Gastroesophageal sphincter (tissue), 3 donors: Measurements from ENCODE around the gene PDXK.

Experiments
- EP300 ChIP-seq: sonication (generic); formaldehyde crosslinking; IDR thresholded peaks from one replicate; pipeline ENCODE4 v1.6.1; 2017; ENCODE audit warnings: antibody characterized with exemption, mild to moderate bottlenecking
- POLR2A ChIP-seq, 2 donors: fragments of 450-650 bp; IDR thresholded peaks; one replicate each; pipeline ENCODE4 v1.6.1; 2017; ENCODE audit warnings: antibody characterized with exemption in 2 of 2, mild to moderate bottlenecking in 2 of 2, moderate library complexity in 1 of 2
- POLR2AphosphoS5 ChIP-seq: sonication (generic); formaldehyde crosslinking; IDR thresholded peaks from one replicate; pipeline ENCODE4 v1.6.1; 2017; ENCODE audit warnings: antibody characterized with exemption
- TF ChIP-seq, protein P1 (sequence below), 4 experiments: fragments of 200-600 bp in 2 of 4; fragments of 450-650 bp in 2 of 4; sonication (generic) in 1 of 4; IDR thresholded peaks; one replicate each; pipeline ENCODE4 v1.5.1; 2017 to 2019; ENCODE audit warnings: antibody characterized with exemption in 4 of 4, mild to moderate bottlenecking in 2 of 4, moderate library complexity in 2 of 4

DNA sequence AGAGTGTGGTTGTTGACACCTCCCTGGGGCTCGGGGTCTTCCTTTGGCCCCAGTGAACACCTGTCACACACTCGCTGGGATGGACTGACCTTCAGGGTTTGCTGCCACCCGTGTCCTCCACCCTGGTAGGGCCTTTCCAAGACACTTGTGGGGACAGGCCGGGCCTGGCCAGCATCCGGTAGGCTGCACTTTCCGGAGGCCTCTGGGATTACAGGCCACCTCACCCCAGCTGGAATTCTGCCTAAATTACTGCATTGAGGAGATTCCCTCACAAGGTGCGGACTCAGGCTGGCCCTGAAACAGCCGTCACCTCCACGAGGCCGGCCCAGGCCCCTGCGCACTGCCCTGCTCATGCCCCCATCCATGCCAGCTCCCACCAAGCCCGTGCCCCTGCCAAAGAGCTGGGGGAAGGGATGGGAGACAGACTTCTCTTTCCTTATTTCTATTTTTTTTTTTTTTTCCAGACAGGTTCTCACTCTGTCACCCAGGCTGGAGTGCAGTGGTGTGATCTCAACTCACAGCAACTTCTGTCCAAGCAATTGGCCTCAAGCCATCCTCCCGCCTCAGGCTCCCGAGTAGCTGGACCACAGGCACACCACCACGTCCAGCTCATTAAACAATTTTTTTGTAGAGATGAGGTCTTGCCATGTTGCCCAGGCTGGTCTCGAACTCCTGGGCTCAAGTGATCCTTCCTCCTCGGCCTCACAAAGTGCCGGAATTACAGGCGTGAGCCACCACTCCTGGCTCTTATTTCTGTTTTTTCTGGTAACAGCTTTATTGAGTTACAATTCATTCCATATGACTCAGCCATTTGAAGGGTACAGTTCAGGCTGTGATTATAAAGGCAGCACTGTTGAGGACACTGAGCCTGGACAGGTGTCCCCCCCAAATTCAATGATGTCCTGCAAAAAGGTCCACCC, 45.9 kb downstream of the PDXK start:
- TF ChIP-seq, protein P1, sequence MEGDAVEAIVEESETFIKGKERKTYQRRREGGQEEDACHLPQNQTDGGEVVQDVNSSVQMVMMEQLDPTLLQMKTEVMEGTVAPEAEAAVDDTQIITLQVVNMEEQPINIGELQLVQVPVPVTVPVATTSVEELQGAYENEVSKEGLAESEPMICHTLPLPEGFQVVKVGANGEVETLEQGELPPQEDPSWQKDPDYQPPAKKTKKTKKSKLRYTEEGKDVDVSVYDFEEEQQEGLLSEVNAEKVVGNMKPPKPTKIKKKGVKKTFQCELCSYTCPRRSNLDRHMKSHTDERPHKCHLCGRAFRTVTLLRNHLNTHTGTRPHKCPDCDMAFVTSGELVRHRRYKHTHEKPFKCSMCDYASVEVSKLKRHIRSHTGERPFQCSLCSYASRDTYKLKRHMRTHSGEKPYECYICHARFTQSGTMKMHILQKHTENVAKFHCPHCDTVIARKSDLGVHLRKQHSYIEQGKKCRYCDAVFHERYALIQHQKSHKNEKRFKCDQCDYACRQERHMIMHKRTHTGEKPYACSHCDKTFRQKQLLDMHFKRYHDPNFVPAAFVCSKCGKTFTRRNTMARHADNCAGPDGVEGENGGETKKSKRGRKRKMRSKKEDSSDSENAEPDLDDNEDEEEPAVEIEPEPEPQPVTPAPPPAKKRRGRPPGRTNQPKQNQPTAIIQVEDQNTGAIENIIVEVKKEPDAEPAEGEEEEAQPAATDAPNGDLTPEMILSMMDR (IDR thresholded peaks at IDR 0.05): no peak
- TF ChIP-seq POLR2A (IDR thresholded peaks at IDR 0.05) (no peak), EP300 (no peak), POLR2AphosphoS5 (no peak)
